Thymus (tissue), 11 donors: Measurements from ENCODE around the gene KIFC3. TPM values are rescaled to one million over a fixed set of nuclear protein-coding genes. Genes with fewer than 3 reads are reported as not detected.
"Not testable (repeated sequence)": the region's sequence is repeated elsewhere in the genome, so short reads cannot be mapped to it uniquely, and the experiment has no call there.

ENCODE experiments used
- DNase-seq, 9 donors: peaks; one replicate each; pipeline ENCODE4 v3.0.0-alpha.2; 2013; ENCODE audit warnings: low spot score in 9 of 9, low read depth in 6 of 9, missing footprints in 1 of 9
- H3K27ac ChIP-seq, 2 donors: one replicate each; pipeline ENCODE4 v1.5.1; 2013; ENCODE audit warnings: control low read depth in 1 of 2, low read depth in 1 of 2, low read length in 1 of 2, mild to moderate bottlenecking in 1 of 2, moderate library complexity in 1 of 2
- H3K27me3 ChIP-seq, 2 donors: one replicate each; pipeline ENCODE4 v1.5.1; 2013; ENCODE audit warnings: low read length in 1 of 2; ENCODE audit not compliant: control insufficient read depth in 2 of 2, insufficient read depth in 1 of 2
- H3K36me3 ChIP-seq, 2 donors: one replicate each; pipeline ENCODE4 v1.5.1; 2013; ENCODE audit warnings: low read length in 1 of 2, mild to moderate bottlenecking in 1 of 2, moderate library complexity in 1 of 2; ENCODE audit not compliant: control insufficient read depth in 2 of 2, insufficient read depth in 2 of 2
- H3K4me1 ChIP-seq, 2 donors: one replicate each; pipeline ENCODE4 v1.5.1; 2013; ENCODE audit warnings: low read length in 2 of 2; ENCODE audit not compliant: control insufficient read depth in 2 of 2, insufficient read depth in 2 of 2
- H3K4me3 ChIP-seq, 2 donors: one replicate each; pipeline ENCODE4 v1.5.1; 2013; ENCODE audit warnings: low read length in 2 of 2, control low read depth in 1 of 2, mild to moderate bottlenecking in 1 of 2
- H3K9me3 ChIP-seq, 2 donors: one replicate each; pipeline ENCODE4 v1.5.1; 2013; ENCODE audit warnings: low read length in 1 of 2, mild to moderate bottlenecking in 1 of 2; ENCODE audit not compliant: control insufficient read depth in 2 of 2, insufficient read depth in 1 of 2
- WGBS: extraction: QIAGEN DNeasy Blood & Tissue Kit; methylation state at CpG from one replicate; pipeline ENCODE4 v1.1.7; 2013; 5-methylcytosine and 5-hydroxymethylcytosine counted together
- polyA plus RNA-seq: library from polyadenylated mRNA; stranded (reverse); fragments of 200-250 nt; gene quantifications from one replicate; pipeline ENCODE4 v1.2.3, GENCODE V29; 2013
- total RNA-seq: library from RNA; stranded (reverse); fragments of 120-200 nt; gene quantifications from one replicate; pipeline ENCODE4 v1.2.4, GENCODE V29; 2013
- donor health status: healthy.

KIFC3 gene
- total and polyA plus RNA-seq, 2 donors = 3.8 to 9.2 TPM

DNA sequence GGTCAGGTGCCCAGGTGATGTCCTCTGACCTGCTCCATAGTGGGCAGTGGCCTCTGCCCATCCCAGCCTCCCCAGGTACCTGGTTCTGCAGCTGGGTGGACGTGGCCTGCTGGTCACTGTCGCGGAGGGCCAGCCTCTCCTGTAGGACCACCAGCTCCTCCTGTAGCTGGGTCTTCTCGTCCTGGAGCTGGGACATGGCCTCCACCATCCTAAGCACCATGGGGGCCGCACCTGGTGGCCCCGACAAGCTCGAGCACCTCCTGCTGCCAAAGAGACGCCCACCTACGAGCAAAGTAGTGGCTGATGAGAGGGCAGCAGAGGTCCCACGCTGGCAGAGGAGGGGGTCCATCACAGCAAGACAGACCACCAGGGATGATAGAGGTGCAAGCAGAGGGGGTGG lies 16.9 kb downstream of the KIFC3 start:
- WGBS = 97% methylated on average over 10 of the region's 10 CpGs
- Histone ChIP-seq H3K4me3 (no peak overlapping the region), H3K27ac (no peak overlapping the region), H3K36me3 (no peaks in the 10 kb centered on the region), H3K27me3 (no peaks in the 10 kb centered on the region), H3K9me3 (no peaks in the 10 kb centered on the region), H3K4me1 (no peaks in the 10 kb centered on the region)
- DNase-seq = no peak

DNA sequence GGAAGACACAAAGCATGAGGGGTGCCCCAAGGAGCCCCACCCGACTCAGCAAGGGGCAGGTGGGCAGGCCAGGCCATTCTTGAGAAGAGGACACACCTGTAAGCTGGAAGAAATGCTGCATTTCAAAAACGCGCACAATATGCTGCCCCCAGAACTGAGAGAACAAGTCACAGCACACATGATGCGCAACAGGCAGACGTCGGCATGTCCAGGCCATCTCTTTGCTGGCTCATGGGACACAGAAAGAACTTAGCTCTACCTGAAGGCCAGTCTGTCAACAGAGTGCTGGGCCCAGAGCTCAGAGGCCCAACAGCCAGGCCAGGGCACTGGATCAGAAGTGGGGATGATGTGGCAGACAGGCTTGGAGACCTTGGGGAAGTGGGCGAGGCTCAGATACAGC lies 18.0 kb downstream of the KIFC3 start:
- no peaks in the 10 kb centered on the region for H3K27me3 ChIP-seq
- 92% methylated on average over 7 of the region's 7 CpGs for WGBS
- H3K4me3 ChIP-seq = no peak overlapping the region
- no peaks in the 10 kb centered on the region for H3K9me3 ChIP-seq
- no peaks in the 10 kb centered on the region for H3K36me3 ChIP-seq
- no peaks in the 10 kb centered on the region for H3K4me1 ChIP-seq
- DNase-seq = no peak
- H3K27ac ChIP-seq = no peak overlapping the region

DNA sequence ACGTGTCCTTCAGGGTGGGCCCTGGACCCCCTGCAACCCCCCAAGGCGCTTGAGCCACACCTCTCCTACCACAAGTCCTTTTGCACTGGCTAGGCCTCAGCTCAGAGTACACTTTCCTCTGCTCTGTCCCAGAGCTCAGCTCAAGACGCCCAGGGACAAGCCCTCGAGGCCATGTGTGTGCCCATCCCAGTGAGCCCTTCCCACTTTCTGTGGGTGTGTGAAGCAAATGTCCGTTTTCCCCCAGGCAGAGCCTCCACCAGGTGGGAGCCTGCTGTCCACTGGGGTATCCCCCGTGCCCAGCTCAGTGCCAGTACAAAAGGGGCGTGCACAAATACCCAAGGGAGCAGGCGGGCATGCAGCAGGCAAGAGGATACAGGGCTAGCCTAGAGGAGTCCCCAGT lies 18.4 kb downstream of the KIFC3 start:
- H3K4me3 ChIP-seq = no peak overlapping the region
- H3K4me1 ChIP-seq = no peaks in the 10 kb centered on the region
- H3K9me3 ChIP-seq = no peaks in the 10 kb centered on the region
- no peaks in the 10 kb centered on the region for H3K27me3 ChIP-seq
- H3K36me3 ChIP-seq = no peaks in the 10 kb centered on the region
- no peak overlapping the region for H3K27ac ChIP-seq
- DNase-seq = no peak
- 94% methylated on average over 8 of the region's 8 CpGs for WGBS

DNA sequence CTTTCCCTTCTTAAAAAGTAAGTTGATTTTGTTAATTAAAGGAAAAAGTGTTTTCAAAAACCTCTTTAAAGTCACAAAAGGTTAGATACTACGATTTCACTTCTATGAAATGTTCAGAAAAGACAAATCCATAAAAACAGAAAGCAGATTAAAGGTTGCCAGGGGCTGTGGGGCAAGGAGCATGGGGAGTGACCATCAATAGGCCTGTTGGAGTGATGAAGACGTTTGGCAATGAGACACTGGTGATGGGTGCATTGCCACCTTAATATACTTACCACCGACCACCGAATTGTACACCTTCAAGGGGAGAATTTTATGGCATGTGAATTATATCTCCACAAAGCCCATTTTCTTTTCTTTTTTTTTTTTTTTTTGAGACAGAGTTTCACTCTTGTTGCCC lies 19.2 kb downstream of the KIFC3 start:
- no peaks in the 10 kb centered on the region for H3K36me3 ChIP-seq
- no peaks in the 10 kb centered on the region for H3K27me3 ChIP-seq
- H3K27ac ChIP-seq = no peak overlapping the region
- H3K4me1 ChIP-seq = no peaks in the 10 kb centered on the region
- 96% methylated on average over 4 of the region's 4 CpGs for WGBS
- no peak for DNase-seq
- no peaks in the 10 kb centered on the region for H3K9me3 ChIP-seq
- H3K4me3 ChIP-seq = no peak overlapping the region

DNA sequence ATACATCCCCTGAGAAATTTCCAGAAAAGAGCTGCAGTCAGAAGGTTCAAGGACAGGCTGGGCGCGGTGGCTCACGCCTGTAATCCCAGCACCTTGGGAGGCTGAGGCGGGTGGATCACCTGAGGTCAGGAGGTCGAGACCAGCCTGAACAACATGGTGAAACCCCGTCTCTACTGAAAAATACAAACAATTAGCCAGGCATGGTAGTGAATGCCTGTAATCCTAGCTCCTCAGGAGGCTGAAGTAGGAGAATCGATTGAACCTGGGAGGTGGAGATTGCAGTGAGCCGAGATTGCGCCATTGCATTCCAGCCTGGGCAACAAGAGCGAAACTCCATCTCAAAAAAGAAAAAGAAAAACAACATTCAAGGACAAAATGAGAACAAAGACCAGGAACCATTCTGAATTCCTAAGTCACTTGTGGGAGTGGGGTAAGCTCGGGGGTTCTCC lies 19.7 kb downstream of the KIFC3 start:
- not testable (repeated sequence) for H3K9me3 ChIP-seq, H3K4me1 ChIP-seq, H3K27ac ChIP-seq, DNase-seq, H3K27me3 ChIP-seq, H3K36me3 ChIP-seq, H3K4me3 ChIP-seq
- 97% methylated on average over 11 of the region's 11 CpGs for WGBS

DNA sequence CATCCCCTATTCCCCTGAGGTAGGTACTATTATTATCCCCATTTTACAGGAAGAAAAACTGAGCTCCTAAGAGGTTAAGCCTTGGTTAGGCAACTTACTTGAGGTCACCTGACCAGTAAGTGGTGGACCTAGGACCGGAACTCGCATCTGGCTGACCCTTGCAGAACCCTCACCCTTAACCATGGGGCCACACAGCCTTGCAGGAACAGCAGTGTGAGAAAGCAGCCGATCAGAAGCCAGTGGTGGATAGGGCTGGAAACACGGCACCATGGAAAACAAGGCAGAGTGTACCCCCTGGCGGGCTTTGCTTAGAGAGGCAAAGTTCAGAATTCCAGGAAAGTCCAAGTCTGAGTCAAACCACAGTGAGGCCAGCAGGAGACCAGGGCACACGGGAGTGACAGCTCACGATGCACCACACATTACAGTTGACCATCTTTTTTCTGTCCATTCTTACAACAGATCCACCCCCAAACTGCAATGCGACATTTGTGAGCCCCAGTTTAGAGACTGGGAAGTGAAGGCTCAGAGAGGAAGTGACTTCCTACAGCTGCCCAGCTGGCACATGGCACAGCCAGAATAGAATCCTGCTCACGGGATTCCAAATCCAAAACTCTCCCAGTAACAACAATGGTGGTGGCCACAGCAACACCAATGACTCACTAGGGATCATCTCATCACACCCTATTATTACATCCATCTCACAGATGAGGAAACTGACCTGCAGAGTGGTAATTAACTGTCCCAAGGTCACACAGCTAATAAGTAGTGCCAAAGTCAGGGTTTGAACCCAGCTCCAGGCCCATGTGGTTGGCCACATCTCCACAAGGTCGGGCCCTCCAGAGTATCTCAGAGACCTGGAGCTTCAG lies 20.3 kb downstream of the KIFC3 start:
- 97% methylated on average over 10 of the region's 10 CpGs for WGBS
- Histone ChIP-seq H3K4me1 (no peaks in the 10 kb centered on the region), H3K4me3 (no peak overlapping the region), H3K36me3 (no peaks in the 10 kb centered on the region), H3K9me3 (no peaks in the 10 kb centered on the region), H3K27ac (no peak overlapping the region), H3K27me3 (no peaks in the 10 kb centered on the region)
- no peak for DNase-seq

DNA sequence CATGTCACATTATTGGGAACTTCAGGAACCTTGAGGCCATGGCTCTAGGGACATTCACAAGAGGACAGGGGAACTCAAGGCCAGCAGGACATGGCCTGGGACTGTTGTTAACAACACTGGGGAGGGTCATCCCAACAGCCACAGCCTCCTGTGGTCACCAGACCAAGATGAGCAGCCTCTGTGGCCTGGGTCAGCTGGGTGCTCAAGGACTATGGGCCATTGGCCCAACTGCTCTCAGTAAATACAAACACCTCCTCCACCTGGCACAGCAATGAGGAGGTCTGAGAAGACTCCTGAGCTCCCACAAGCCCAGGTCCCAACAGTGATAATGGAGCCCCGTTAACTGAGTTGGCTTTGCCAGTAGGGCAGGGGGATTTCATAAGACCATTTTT lies 20.9 kb downstream of the KIFC3 start:
- no peaks in the 10 kb centered on the region for H3K27me3 ChIP-seq
- 47% methylated on average over 1 of the region's 1 CpG for WGBS

DNA sequence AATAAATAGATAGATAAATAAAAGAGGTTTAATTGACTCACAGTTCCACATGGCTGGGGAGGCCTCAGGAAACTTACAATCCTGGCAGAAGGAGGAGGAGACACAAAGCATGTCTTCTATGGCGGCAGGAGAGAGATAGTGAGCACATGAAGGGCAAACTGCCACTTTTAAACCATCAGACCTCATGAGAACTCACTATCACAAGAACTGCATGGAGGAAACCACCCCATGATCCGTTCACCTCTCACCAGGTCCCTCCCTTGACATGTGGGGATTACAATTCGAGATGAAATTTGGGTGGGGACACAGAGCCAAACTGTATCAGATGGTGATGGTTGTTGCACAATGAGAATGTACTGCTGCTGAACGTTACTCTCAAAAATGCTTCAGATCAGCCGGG lies 22.5 kb downstream of the KIFC3 start:
- not testable (repeated sequence) for DNase-seq, H3K27ac ChIP-seq, H3K9me3 ChIP-seq, H3K27me3 ChIP-seq, H3K4me3 ChIP-seq, H3K36me3 ChIP-seq
- peaks cover 0 to 11% of the 10 kb centered on the region in 2 donors for H3K4me1 ChIP-seq
- 93% methylated on average over 5 of the region's 5 CpGs for WGBS

More for the DNA sequence above, 20.9 kb downstream of the KIFC3 start:
- no peak for DNase-seq
- H3K4me1 ChIP-seq = no peaks in the 10 kb centered on the region
- H3K27ac ChIP-seq = no peak overlapping the region
- no peaks in the 10 kb centered on the region for H3K36me3 ChIP-seq
- no peaks in the 10 kb centered on the region for H3K9me3 ChIP-seq
- H3K4me3 ChIP-seq = no peak overlapping the region

DNA sequence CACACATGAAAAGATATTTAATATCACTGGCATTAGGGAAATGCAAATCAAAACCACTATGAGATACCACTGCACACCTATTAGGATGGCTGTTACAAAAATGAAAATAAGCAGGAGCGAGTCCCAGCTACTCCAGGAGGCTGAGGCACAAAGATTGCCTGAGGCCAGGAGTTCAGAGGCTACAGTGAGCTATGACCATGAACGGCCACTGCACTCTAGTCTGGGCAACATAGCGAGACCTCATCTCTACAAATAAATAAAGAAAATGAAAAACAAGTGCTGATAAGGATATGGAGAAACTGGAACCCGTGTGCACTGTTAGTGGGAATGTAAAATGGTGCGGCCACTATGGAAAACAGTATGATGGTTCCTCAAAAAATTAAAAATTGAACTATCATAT lies 23.6 kb downstream of the KIFC3 start:
- Histone ChIP-seq H3K4me3 (no peak overlapping the region), H3K27me3 (no peaks in the 10 kb centered on the region), H3K9me3 (no peaks in the 10 kb centered on the region), H3K27ac (no peak overlapping the region), H3K4me1 (peaks cover 0 to 11% of the 10 kb centered on the region in 2 donors), H3K36me3 (no peaks in the 10 kb centered on the region)
- WGBS = 98% methylated on average over 5 of the region's 5 CpGs
- DNase-seq = no peak
